Chondrocyte (in vitro differentiated cells): ENCODE results near the gene HOTAIR. TPM values are rescaled to one million over a fixed set of nuclear protein-coding genes. Genes with fewer than 3 reads are reported as not detected.

Experiments
- DNase-seq: peaks from one replicate; pipeline ENCODE4 v3.0.0; 2021; ENCODE audit warnings: mixed read lengths, low spot score
- H3K27ac Mint-ChIP-seq: one replicate; pipeline ENCODE4 v1.8.0; 2021; ENCODE audit warnings: mild to moderate bottlenecking, moderate library complexity, mixed read lengths; ENCODE audit not compliant: unreplicated experiment
- H3K27me3 Mint-ChIP-seq: 2 replicates; pipeline ENCODE4 v1.8.0; 2021; ENCODE audit warnings: low read depth, mixed read lengths
- H3K36me3 Mint-ChIP-seq: 2 replicates; pipeline ENCODE4 v1.8.0; 2021; ENCODE audit warnings: low read depth, mixed read lengths
- H3K4me1 Mint-ChIP-seq: 2 replicates; pipeline ENCODE4 v1.8.0; 2021; ENCODE audit warnings: low read depth, mild to moderate bottlenecking, mixed read lengths
- H3K4me3 Mint-ChIP-seq: one replicate; pipeline ENCODE4 v1.8.0; 2021; ENCODE audit warnings: mild to moderate bottlenecking, moderate library complexity, mixed read lengths; ENCODE audit not compliant: unreplicated experiment
- H3K9me3 Mint-ChIP-seq: 2 replicates; pipeline ENCODE4 v1.8.0; 2021; ENCODE audit warnings: low read depth, mixed read lengths
- total RNA-seq: library from RNA; stranded (reverse); gene quantifications from 3 replicates; pipeline ENCODE4 v1.2.1, GENCODE V29; 2021
- TF ChIP-seq, protein P1 (sequence below): fragments of 200-600 bp; sonication (generic); IDR thresholded peaks from 2 replicates; pipeline ENCODE4 v1.5.0; 2021; ENCODE audit warnings: antibody characterized with exemption, mild to moderate bottlenecking, moderate library complexity

The HOTAIR gene
- total RNA-seq, 1 donor from 2014 or later, result not detected

- Mint-ChIP-seq H3K9me3 (no peaks in the 10 kb centered on the region), H3K4me3 (peak overlapping the region; percentile 70), H3K27me3 (peaks cover 89% of the 10 kb centered on the region), H3K27ac (no peak overlapping the region), H3K4me1 (peaks cover 12% of the 10 kb centered on the region), H3K36me3 (peaks cover 2% of the 10 kb centered on the region)
- TF ChIP-seq, protein P1, sequence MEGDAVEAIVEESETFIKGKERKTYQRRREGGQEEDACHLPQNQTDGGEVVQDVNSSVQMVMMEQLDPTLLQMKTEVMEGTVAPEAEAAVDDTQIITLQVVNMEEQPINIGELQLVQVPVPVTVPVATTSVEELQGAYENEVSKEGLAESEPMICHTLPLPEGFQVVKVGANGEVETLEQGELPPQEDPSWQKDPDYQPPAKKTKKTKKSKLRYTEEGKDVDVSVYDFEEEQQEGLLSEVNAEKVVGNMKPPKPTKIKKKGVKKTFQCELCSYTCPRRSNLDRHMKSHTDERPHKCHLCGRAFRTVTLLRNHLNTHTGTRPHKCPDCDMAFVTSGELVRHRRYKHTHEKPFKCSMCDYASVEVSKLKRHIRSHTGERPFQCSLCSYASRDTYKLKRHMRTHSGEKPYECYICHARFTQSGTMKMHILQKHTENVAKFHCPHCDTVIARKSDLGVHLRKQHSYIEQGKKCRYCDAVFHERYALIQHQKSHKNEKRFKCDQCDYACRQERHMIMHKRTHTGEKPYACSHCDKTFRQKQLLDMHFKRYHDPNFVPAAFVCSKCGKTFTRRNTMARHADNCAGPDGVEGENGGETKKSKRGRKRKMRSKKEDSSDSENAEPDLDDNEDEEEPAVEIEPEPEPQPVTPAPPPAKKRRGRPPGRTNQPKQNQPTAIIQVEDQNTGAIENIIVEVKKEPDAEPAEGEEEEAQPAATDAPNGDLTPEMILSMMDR, result no peak
- no peak for DNase-seq
Measured at GRCh38 chr12:54006559-54007220, 31.9 kb upstream of the HOTAIR start.

DNA sequence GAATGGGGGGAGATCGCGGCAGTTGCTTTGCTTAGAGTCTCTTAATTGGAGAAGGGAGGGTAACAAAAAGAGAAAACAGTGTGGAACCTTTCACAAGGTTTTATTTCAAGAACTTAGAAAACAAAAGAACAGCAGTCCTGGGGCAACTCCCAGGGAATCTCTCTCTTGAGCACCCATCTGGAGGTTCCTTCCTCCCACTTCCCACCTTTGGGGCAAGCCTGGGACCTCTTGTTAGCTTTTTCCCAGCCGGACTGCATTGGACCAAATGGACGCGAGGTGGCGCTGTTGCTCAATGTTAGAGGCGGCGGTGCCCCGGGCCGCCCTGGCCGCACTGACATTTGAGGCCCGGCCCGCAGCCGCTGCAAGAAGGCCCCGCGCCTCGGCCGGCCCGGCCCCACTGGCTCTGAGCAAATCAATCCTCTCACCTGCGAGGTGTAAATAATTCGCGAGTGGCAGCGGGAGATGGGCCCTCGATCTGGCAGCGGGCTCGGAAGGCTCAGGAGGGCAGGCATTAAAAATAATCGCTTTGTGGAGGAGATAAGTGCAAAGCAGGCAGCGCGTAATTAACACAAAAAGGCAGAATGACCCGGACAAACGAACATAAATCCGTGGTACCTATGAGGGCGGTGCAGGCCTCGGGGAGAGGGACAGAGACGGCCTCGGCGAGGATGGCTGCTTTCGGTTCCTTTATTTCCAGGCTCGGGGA, 31.3 kb upstream of the HOTAIR start:
- peaks cover 12% of the 10 kb centered on the region for H3K4me1 Mint-ChIP-seq
- H3K36me3 Mint-ChIP-seq, result peaks cover 2% of the 10 kb centered on the region
- H3K27ac Mint-ChIP-seq, result no peak overlapping the region
- TF ChIP-seq, protein P1, result peak; percentile 97
- H3K27me3 Mint-ChIP-seq, result peaks cover 89% of the 10 kb centered on the region
- peak overlapping the region; percentile 70 for H3K4me3 Mint-ChIP-seq
- H3K9me3 Mint-ChIP-seq, result no peaks in the 10 kb centered on the region
- no peak for DNase-seq

- H3K4me3 Mint-ChIP-seq, result no peak overlapping the region
Measured at GRCh38 chr12:54005531-54005852, 30.7 kb upstream of the HOTAIR start.

GRCh38 chr12:54004841-54005530, 30.2 kb upstream of the HOTAIR start:
- no peak overlapping the region for H3K4me3 Mint-ChIP-seq
- H3K27me3 Mint-ChIP-seq, result peaks cover 91% of the 10 kb centered on the region
- H3K36me3 Mint-ChIP-seq, result peaks cover 2% of the 10 kb centered on the region
- H3K27ac Mint-ChIP-seq, result no peak overlapping the region
- H3K9me3 Mint-ChIP-seq, result no peaks in the 10 kb centered on the region
- peaks cover 15% of the 10 kb centered on the region for H3K4me1 Mint-ChIP-seq
- no peak for DNase-seq
- TF ChIP-seq, protein P1, result no peak

More at GRCh38 chr12:54005531-54005852, 30.7 kb upstream of the HOTAIR start:
- peaks cover 91% of the 10 kb centered on the region for H3K27me3 Mint-ChIP-seq
- H3K27ac Mint-ChIP-seq, result no peak overlapping the region
- peaks cover 12% of the 10 kb centered on the region for H3K4me1 Mint-ChIP-seq
- peaks cover 2% of the 10 kb centered on the region for H3K36me3 Mint-ChIP-seq
- H3K9me3 Mint-ChIP-seq, result no peaks in the 10 kb centered on the region
- DNase-seq, result no peak
- TF ChIP-seq, protein P1, result no peak

DNA sequence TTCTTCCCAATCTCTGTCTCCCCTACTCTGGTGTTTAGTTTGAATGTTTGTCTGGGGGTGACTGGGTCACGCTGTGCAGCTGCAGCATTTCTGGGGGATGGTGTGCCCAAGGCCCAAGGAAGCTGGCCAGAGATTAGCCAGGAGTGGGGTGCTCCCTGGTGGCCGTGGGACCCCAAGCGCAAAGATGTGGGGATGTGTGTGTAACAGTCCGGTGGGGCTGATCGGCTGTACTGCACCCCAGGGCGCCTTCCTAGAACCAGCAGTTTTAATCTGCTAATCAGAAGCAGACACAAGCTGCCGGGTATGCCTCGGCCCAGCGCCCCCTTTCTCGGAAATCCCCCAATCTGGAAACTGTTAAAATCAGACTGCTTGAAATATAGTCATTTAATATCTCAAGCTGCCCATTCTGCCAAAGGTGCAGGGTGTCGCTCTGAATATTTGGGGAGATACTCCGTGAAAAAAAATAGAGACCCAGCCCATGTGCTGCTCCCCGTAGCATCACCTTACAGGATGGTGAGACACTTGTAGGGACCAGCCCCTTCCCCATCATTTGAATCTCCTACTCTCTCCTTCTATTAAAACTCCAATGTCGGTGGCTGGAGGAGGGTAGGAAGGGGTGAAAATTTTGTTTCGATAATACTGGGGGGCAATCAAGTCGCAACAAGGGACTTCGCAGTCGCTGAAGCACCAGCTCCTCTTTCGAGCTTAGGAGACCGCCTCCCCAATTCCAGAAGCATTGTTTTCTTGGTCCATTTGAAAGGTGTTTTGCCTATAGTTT, 29.5 kb upstream of the HOTAIR start:
- H3K27ac Mint-ChIP-seq, result no peak overlapping the region
- no peaks in the 10 kb centered on the region for H3K9me3 Mint-ChIP-seq
- H3K36me3 Mint-ChIP-seq, result peaks cover 2% of the 10 kb centered on the region
- DNase-seq, result no peak
- H3K4me3 Mint-ChIP-seq, result no peak overlapping the region
- peaks cover 9% of the 10 kb centered on the region for H3K4me1 Mint-ChIP-seq
- TF ChIP-seq, protein P1, result no peak
- H3K27me3 Mint-ChIP-seq, result peaks cover 87% of the 10 kb centered on the region
